Activated CD8-positive, alpha-beta memory T cell treated with anti-CD3 and anti-CD28 coated beads for 1 hour (primary cell): ENCODE measurements around the gene LOXL4.

Source experiments
- DNase-seq, 2 donors: peaks; one replicate each; pipeline ENCODE4 v3.0.0-alpha.2; 2020; ENCODE audit warnings: low read depth in 1 of 2; ENCODE audit errors: extremely low read depth in 1 of 2

LOXL4 gene

GRCh38 chr10:98267894-98268693 is at the start of gene LOXL4:
Gene LOXL4 (minus strand): TSS chr10:98268194. CDS start chr10:98263019, 5,175 bp downstream.
- no peak for DNase-seq

- DNase-seq, result no peak
Observed at GRCh38 chr10:98316661-98317060, 48.7 kb upstream of the LOXL4 start.

- no peak for DNase-seq
Observed at GRCh38 chr10:98316170-98316569, 48.2 kb upstream of the LOXL4 start.

GRCh38 chr10:98314532-98315284 is 46.7 kb upstream of the LOXL4 start:
- DNase-seq, result no peak

GRCh38 chr10:98313598-98313997 is 45.6 kb upstream of the LOXL4 start:
- no peak for DNase-seq

GRCh38 chr10:98312822-98313221 is 44.8 kb upstream of the LOXL4 start:
- no peak for DNase-seq

GRCh38 chr10:98312349-98312748 is 44.4 kb upstream of the LOXL4 start:
- DNase-seq, result no peak

GRCh38 chr10:98310701-98311100 is 42.7 kb upstream of the LOXL4 start:
- no peak for DNase-seq

- no peak for DNase-seq
Observed at GRCh38 chr10:98309366-98310355, 41.7 kb upstream of the LOXL4 start.

- DNase-seq, result no peak
Observed at GRCh38 chr10:98308669-98309365, 40.8 kb upstream of the LOXL4 start.

- no peak for DNase-seq
Observed at GRCh38 chr10:98307916-98308541, 40.0 kb upstream of the LOXL4 start.

GRCh38 chr10:98306501-98306900 is 38.5 kb upstream of the LOXL4 start:
- no peak for DNase-seq

GRCh38 chr10:98303569-98303968 is 35.6 kb upstream of the LOXL4 start:
- no peak for DNase-seq

GRCh38 chr10:98302741-98303365 is 34.9 kb upstream of the LOXL4 start:
- no peak for DNase-seq

GRCh38 chr10:98301664-98302319 is 33.8 kb upstream of the LOXL4 start:
- DNase-seq, result no peak

- no peak for DNase-seq
Observed at GRCh38 chr10:98300526-98301229, 32.7 kb upstream of the LOXL4 start.

- DNase-seq, result no peak
Observed at GRCh38 chr10:98299341-98299740, 31.3 kb upstream of the LOXL4 start.

GRCh38 chr10:98296524-98296923 is 28.5 kb upstream of the LOXL4 start:
- DNase-seq, result no peak
